Measurements from ENCODE around the gene IL17RA. TPM values are rescaled to one million over a fixed set of nuclear protein-coding genes. Genes with fewer than 3 reads are reported as not detected.

Gene IL17RA
- total RNA-seq, 1 experiment from 2014 or later: 18.0 TPM

DNA sequence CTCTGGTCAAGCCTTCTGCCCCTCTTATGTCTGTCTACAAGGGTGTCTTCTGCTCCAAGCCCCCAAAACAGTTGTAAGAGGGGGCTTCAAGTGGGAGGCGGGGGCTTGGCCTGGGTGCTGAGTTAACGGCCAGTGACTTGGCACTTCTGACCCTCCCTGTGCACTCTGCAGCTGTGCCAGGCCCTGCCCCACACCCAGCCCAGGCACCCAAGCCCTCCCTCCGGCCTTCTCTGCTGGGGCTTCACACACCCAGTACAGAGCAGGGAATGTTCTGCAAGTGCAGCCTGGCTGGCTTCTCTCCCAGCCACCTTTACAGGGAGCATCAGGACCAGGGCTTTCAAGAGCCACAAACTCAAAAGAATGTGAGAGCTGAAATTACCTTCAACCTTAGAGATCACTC lies 32.6 kb downstream of the IL17RA start:
- H3K4me1 Mint-ChIP-seq (ENCODE audit: low read depth, unreplicated experiment): no peaks in the 10 kb centered on the region
- no TSS peak for BruUV-seq (replicated peaks)
- CTCF ChIA-PET: interaction anchor here (0.7 to 0.8 kb wide), 2 partner anchors 17 to 54 kb away, joined by 3 read pairs; no protein-coding TSS in a partner anchor

DNA sequence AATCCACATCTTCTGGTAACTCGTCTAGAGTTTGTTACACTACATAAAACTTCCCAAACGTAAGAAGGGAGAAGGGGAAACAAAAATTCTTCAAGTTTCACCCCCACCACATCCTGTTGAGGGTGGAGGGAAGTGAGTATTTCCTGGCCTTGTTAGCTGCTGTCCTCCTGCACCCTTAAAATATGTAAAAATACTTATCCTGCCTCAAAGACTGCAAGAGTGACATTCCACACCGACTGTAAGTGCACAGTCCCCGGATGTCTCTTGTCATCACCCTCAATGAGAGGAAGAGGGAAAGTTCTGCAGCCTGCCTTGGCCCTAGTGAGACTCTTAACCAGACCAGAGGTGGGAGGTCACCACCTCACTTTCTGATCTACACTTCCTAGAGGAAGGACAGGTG lies 33.1 kb downstream of the IL17RA start:
- no peak for DNase-seq
- Mint-ChIP-seq H3K9me3 (ENCODE audit: low read depth, unreplicated experiment) (no peaks in the 10 kb centered on the region), H3K27ac (ENCODE audit: unreplicated experiment) (no peak overlapping the region), H3K4me1 (ENCODE audit: low read depth, unreplicated experiment) (no peaks in the 10 kb centered on the region), H3K36me3 (ENCODE audit: insufficient read depth, unreplicated experiment) (peaks cover 11% of the 10 kb centered on the region), H3K4me3 (ENCODE audit: low read depth, unreplicated experiment) (no peak overlapping the region), H3K27me3 (ENCODE audit: unreplicated experiment) (peaks cover 63% of the 10 kb centered on the region)
- CTCF ChIA-PET: interaction anchor here (0.7 kb wide), 1 partner anchor 16 kb away, joined by 3 read pairs; no protein-coding TSS in a partner anchor
- intact Hi-C loops (cut with micrococcal nuclease; ENCODE audit: unreplicated experiment): no loop called here
- TF ChIP-seq, protein P1, sequence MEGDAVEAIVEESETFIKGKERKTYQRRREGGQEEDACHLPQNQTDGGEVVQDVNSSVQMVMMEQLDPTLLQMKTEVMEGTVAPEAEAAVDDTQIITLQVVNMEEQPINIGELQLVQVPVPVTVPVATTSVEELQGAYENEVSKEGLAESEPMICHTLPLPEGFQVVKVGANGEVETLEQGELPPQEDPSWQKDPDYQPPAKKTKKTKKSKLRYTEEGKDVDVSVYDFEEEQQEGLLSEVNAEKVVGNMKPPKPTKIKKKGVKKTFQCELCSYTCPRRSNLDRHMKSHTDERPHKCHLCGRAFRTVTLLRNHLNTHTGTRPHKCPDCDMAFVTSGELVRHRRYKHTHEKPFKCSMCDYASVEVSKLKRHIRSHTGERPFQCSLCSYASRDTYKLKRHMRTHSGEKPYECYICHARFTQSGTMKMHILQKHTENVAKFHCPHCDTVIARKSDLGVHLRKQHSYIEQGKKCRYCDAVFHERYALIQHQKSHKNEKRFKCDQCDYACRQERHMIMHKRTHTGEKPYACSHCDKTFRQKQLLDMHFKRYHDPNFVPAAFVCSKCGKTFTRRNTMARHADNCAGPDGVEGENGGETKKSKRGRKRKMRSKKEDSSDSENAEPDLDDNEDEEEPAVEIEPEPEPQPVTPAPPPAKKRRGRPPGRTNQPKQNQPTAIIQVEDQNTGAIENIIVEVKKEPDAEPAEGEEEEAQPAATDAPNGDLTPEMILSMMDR (IDR thresholded peaks at IDR 0.05; ENCODE audit: unreplicated experiment): no peak
- BruUV-seq (replicated peaks): no TSS peak

More for the DNA sequence above, 32.6 kb downstream of the IL17RA start:
- Mint-ChIP-seq H3K27ac (ENCODE audit: unreplicated experiment) (no peak overlapping the region), H3K27me3 (ENCODE audit: unreplicated experiment) (peaks cover 60% of the 10 kb centered on the region), H3K4me3 (ENCODE audit: low read depth, unreplicated experiment) (no peak overlapping the region), H3K36me3 (ENCODE audit: insufficient read depth, unreplicated experiment) (peaks cover 11% of the 10 kb centered on the region), H3K9me3 (ENCODE audit: low read depth, unreplicated experiment) (no peaks in the 10 kb centered on the region)
- DNase-seq: no peak
- intact Hi-C loops (cut with micrococcal nuclease; ENCODE audit: unreplicated experiment): no loop called here
- TF ChIP-seq, protein P1 (IDR thresholded peaks at IDR 0.05; ENCODE audit: unreplicated experiment): no peak

DNA sequence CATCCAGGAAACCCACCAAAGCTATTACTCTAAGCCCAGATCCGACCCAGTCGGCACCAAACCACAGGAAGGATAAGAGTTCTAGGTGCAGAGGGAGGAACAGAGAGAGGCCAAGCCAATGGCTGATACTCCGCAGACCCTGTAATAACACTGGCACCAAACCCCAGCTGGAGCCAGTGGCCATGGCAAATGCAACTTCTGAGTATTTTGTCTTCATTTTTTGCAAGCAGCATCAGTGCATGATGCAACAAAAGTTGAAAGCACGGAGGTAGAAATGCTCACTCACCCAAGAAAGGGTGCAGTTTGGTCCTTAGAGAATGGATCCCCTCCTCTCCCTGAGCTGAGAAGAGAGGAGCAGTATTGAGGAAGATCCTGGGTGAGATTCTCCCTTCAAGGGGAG lies 33.5 kb downstream of the IL17RA start:
- Mint-ChIP-seq H3K4me3 (ENCODE audit: low read depth, unreplicated experiment) (no peak overlapping the region), H3K27me3 (ENCODE audit: unreplicated experiment) (peaks cover 63% of the 10 kb centered on the region), H3K4me1 (ENCODE audit: low read depth, unreplicated experiment) (no peaks in the 10 kb centered on the region), H3K27ac (ENCODE audit: unreplicated experiment) (no peak overlapping the region), H3K9me3 (ENCODE audit: low read depth, unreplicated experiment) (no peaks in the 10 kb centered on the region), H3K36me3 (ENCODE audit: insufficient read depth, unreplicated experiment) (peaks cover 11% of the 10 kb centered on the region)
- intact Hi-C loops (cut with micrococcal nuclease; ENCODE audit: unreplicated experiment): no loop called here
- no peak for DNase-seq
- CTCF ChIA-PET: interaction anchor here (0.7 kb wide), 1 partner anchor 16 kb away, joined by 3 read pairs; no protein-coding TSS in a partner anchor
- BruUV-seq (replicated peaks): no TSS peak
- TF ChIP-seq, protein P1 (IDR thresholded peaks at IDR 0.05; ENCODE audit: unreplicated experiment): no peak

DNA sequence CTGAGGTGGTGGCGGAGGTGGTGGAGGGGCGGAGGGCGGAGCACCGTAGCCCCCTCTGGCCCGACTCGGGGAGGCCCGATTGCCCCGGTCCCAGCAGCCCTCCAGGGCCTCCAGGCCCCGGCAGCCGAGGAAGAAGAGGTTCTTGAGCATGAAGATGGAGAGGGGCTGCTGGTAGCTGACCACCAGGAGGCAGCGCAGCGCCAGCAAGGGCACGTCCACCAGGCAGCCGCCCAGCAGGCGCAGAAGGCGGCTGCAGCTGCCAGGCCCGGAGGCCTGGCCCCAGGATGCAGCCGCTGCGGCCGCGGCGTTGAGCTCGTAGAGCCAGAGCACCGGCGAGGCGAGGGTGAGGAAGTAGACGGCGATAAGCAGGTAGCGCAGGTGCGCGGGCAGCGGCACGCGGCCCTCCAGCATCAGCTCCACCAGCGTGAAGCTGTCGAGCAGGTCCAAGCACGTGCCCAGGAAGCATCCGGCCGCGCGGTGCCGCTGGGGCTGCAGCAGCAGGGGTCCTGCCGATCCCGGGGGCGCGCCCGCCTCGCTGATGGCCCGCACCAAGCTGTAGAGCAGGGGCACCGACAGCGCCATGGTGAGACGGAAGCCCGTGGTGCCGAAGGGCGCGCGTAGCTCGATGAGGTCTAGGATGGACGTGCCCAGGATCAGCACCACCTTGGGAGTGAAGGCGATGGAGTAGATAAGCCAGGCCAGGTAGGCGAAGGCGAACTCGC lies 34.8 kb downstream of the IL17RA start:
- Mint-ChIP-seq H3K27ac (ENCODE audit: unreplicated experiment) (no peak overlapping the region), H3K4me1 (ENCODE audit: low read depth, unreplicated experiment) (no peaks in the 10 kb centered on the region), H3K9me3 (ENCODE audit: low read depth, unreplicated experiment) (no peaks in the 10 kb centered on the region), H3K4me3 (ENCODE audit: low read depth, unreplicated experiment) (peak overlapping the region; percentile 71), H3K27me3 (ENCODE audit: unreplicated experiment) (peaks cover 68% of the 10 kb centered on the region), H3K36me3 (ENCODE audit: insufficient read depth, unreplicated experiment) (peaks cover 11% of the 10 kb centered on the region)
- TF ChIP-seq, protein P1 (IDR thresholded peaks at IDR 0.05; ENCODE audit: unreplicated experiment): peak; percentile 42
- peak; percentile 55 for DNase-seq
- CTCF ChIA-PET: interaction anchor here (1.0 to 1.2 kb wide), 2 partner anchors 52 to 382 kb away, joined by 8 to 9 read pairs; no protein-coding TSS in a partner anchor
- no TSS peak for BruUV-seq (replicated peaks)
- intact Hi-C loops (cut with micrococcal nuclease; ENCODE audit: unreplicated experiment): no loop called here
